Fibroblast of the aortic adventitia (primary cell): ENCODE data around the gene LARP1. TPM values are rescaled to one million over a fixed set of nuclear protein-coding genes. Genes with fewer than 3 reads are reported as not detected.
"Not testable (repeated sequence)": the region's sequence is repeated elsewhere in the genome, so short reads cannot be mapped to it uniquely, and the experiment has no call there.

ENCODE experiments used
- DNase-seq: peaks from one replicate; pipeline ENCODE4 v3.0.0-alpha.2; 2010; ENCODE audit warnings: low read depth
- H3K4me3 ChIP-seq: 2 replicates; pipeline ENCODE4 v1.5.1; 2011; ENCODE audit warnings: low read depth, mild to moderate bottlenecking, control low read depth, low read length, moderate library complexity
- total RNA-seq: library from RNA; depleted of rRNA; stranded (reverse); fragments of >200 nt; gene quantifications from 2 replicates; pipeline ENCODE4 v1.2.3, GENCODE V29; 2012; ENCODE audit warnings: low replicate concordance
- TF ChIP-seq, protein P1 (sequence below): IDR thresholded peaks from 2 replicates; pipeline ENCODE4 v1.5.1; 2011; ENCODE audit warnings: mild to moderate bottlenecking, low read length, control low read depth, inconsistent platforms; ENCODE audit not compliant: insufficient read depth

LARP1 gene
- total RNA-seq, 1 donor, result 114 TPM

DNA sequence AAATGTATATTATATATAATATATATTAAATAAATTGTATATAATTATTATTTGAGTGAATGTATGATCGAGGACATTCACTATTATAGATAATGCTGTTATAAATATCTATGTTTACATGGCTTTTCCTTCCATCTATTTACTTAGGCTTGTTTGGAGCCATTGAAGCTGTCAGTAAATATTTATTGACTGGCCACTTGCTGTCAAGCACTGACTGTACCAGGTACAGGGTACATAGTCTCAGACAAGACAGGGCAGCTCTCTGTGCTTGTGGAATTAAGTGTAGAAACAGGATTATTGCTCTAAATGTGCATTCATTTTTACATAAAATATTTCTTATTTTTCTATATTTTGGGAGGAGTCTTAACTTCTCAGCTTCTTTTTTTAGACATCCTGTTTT, 78.9 kb downstream of the LARP1 start:
- DNase-seq, result no peak
- TF ChIP-seq, protein P1, sequence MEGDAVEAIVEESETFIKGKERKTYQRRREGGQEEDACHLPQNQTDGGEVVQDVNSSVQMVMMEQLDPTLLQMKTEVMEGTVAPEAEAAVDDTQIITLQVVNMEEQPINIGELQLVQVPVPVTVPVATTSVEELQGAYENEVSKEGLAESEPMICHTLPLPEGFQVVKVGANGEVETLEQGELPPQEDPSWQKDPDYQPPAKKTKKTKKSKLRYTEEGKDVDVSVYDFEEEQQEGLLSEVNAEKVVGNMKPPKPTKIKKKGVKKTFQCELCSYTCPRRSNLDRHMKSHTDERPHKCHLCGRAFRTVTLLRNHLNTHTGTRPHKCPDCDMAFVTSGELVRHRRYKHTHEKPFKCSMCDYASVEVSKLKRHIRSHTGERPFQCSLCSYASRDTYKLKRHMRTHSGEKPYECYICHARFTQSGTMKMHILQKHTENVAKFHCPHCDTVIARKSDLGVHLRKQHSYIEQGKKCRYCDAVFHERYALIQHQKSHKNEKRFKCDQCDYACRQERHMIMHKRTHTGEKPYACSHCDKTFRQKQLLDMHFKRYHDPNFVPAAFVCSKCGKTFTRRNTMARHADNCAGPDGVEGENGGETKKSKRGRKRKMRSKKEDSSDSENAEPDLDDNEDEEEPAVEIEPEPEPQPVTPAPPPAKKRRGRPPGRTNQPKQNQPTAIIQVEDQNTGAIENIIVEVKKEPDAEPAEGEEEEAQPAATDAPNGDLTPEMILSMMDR, result no peak

DNA sequence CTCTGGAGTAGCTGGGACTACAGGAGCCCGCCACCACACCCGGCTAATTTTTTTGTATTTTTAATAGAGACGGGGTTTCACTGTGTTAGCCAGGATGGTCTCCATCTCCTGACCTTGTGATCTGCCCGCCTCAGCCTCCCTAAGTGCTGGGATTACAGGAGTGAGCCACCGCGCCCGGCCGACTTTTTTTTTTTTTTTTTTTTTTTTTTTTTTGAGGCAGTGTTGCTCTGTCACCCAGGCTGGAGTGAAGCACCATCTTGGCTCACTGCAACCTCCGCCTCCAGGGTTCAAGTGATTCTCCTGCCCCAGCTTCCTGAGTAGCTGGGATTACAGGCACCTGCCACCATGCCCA, 80.5 kb downstream of the LARP1 start:
- H3K4me3 ChIP-seq, DNase-seq: not testable (repeated sequence)

More for the DNA sequence above, 78.9 kb downstream of the LARP1 start:
- H3K4me3 ChIP-seq, result no peak overlapping the region

DNA sequence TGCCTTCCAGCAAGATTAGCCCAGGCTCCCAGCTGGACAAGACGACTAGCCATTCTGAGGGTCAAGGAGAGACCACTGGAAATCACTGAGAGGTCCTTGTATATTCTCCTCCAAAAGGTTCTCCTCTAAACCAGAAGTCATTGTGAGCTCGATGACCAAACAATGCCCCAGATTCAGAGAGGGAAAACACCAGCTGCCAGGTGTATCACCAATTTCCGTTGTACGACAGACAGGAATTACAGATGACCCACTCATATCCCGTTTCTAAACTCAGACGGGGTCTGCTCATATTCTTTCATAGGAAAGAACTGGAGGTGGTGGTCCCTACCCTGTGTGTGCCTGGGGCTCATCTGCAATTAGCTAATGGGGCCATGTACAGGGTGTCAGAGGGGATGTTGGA, 81.0 kb downstream of the LARP1 start:
- no peak overlapping the region for H3K4me3 ChIP-seq
- no peak for DNase-seq
- TF ChIP-seq, protein P1, result no peak

DNA sequence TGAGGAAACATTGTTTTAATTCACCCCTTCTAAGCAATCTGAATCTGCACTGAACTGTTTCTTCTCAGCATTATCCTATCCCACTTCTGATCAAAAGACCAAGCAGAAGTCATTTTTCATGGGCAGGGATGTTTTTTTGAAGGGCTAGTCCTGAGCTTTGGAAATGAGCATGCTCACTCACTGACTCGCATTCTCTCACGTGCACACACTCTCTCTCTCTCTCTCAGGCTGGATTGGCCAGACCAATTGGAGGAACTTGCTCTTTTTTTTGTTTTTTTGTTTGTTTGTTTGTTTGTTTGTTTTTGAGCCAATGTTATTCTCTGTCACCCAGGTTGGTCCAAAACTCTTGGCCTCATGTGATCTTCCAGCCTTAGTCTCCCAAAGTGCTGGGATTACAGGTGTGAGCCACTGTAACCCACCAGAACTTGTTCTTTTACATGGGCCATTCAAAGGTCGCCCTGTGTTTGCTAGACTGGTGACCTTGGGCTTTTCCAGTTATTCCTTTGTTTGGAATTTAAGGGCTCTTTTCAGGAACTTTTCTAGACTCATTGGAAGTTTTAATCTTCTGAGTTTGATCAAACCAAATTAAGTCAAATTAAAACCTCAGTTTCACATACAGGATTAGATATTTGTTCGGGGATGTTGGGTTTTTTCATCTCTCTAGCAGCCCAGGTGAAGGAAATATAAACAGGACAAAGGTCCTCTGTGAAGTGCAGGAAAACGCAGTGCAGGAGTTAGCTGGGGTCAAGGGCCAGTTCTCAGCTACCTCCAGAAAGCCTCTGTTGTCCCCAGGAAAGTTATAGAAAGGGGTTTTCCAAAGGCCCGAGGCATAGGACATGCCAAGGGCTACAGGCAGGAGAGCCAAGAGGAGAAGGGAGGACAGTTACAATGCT, 82.1 kb downstream of the LARP1 start:
- DNase-seq, result no peak
- no peak overlapping the region for H3K4me3 ChIP-seq
- TF ChIP-seq, protein P1, result no peak

DNA sequence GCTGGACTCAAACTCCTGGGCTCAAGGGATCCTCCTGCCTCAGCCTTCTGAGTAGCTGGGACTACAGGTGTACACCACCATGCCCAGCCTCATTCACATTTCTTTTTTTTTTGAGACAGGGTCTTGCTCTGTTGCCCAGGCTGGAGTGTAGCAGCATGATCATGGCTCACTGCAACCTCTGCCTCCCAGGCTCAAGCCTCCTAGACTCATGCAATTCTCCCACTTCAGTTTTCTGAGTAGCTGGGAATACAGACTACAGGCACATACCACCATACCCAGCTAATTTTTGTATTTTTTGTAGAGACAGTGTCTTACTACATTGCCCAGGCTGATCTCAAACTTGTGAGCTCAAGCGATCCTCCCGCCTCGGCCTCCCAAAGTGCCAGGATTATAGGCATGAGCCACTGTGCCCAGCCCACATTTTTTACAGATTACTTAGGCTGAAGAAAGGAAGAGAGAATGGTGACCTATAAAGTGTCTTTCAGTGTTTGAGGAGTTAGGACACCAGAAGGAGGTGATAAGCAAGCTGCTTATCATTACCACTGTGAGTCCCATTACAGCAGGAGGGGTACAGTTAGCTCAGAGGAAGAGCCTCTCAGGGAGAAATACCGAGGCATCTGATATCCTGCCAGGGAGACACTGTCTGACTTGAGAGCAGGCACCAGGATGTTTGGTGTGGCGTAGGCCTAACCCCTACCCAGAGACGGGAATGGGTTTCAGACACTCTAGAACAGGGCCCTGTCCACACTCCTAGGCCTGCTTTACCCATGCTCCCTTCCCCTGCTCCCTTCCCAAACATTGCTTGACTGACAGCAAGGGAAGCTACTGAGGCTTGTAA, 85.5 kb downstream of the LARP1 start:
- TF ChIP-seq, protein P1, result no peak
- DNase-seq, result no peak
- no peak overlapping the region for H3K4me3 ChIP-seq

DNA sequence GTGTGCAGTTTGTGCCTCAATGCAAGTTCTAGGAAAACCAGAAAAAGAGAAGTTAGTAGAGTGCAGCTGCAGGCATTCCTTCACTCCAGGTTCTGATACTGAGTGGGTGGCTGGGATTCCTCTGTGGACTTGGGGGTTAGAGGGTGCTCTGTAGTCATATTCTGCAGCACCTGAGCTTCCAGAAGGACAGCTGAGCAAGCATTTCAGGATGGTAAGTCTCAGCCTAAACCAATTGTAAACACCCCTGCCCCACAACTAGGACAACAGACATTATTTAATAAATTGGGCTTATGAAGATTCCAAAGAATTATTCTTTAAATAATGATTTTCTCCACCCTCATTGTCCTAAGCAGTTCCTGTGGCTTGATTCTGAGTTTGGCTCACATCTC, 86.1 kb downstream of the LARP1 start:
- no peak for DNase-seq
- TF ChIP-seq, protein P1, result no peak
- no peak overlapping the region for H3K4me3 ChIP-seq
